Spleen (tissue), 7 donors: Measurements from ENCODE around the gene FAM25A.

Experiments
- CTCF ChIP-seq, 11 experiments: fragments of 200-600 bp in 7 of 11; fragments of 450-650 bp in 4 of 11; sonication (generic) in 4 of 11; IDR thresholded peaks in 8 of 11; conservative IDR thresholded peaks in 3 of 11; 1 replicate in 7 of 11; 2 replicates in 4 of 11; pipeline versions ENCODE4 v1.4.0 to v1.8.0; 2016 to 2021; ENCODE audit warnings: antibody characterized with exemption in 11 of 11, inconsistent platforms in 4 of 11, mild to moderate bottlenecking in 1 of 11
- POLR2A ChIP-seq, 3 donors: fragments of 450-650 bp; IDR thresholded peaks; one replicate each; pipeline ENCODE4 v1.5.1; 2017; ENCODE audit warnings: antibody characterized with exemption in 3 of 3, mild to moderate bottlenecking in 1 of 3
- donor health status: DM: no; HTN: no; CAD: no; lungs with moderate emphysema.
- donor health status: DM: no; HTN: no; CAD: no.
- donor health status: DM: no; HTN: no; CAD: no.

DNA sequence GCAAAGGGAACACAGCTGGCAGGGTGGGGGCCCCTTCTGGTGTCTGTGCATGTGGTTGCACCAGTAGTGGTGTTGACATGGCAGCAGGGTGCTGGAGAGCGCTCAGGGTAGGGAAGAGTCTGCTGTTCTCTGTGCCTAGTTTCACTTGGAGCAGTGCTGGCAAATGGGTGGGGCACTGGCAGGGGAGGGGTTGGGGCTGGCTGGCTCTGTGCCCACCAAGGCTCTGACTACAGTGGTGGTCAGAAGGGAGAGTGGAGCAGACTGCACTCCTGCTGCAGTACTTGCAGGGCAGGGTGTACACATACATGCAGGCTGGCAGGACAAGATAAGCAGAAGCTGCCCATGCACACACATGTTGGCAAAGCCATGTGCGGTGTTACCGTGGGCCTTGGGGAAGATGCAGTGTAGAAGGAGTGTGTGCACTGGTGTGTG is 18.2 kb downstream of the FAM25A start:
- TF ChIP-seq CTCF (IDR thresholded peaks at IDR 0.05 in 8 of 11, conservative IDR thresholded peaks at IDR 0.05 in 3 of 11) (no peak), POLR2A (IDR thresholded peaks at IDR 0.05) (no peak)
